ENCODE data around the gene PPP3CA.

DNA sequence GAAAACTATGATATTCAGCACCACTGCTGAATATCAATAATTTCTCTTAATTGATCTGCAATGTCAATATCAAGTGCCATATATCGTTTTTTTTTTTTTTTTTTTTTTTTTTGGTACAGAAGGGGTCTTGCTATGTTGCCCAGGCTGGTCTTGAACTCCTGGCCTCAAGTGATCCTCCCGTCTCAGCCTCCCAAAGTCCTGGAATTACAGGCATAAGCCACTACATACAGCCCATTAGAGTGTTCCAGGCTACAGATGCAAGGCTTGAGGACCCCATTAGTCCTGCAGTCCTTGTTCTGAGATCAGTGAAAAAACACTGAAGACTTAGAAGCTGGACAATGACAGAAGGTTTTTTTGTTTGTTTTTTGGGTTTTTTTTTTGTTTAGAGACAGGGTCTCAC is 48.3 kb downstream of the PPP3CA start:
- TF ChIP-seq, protein P1, sequence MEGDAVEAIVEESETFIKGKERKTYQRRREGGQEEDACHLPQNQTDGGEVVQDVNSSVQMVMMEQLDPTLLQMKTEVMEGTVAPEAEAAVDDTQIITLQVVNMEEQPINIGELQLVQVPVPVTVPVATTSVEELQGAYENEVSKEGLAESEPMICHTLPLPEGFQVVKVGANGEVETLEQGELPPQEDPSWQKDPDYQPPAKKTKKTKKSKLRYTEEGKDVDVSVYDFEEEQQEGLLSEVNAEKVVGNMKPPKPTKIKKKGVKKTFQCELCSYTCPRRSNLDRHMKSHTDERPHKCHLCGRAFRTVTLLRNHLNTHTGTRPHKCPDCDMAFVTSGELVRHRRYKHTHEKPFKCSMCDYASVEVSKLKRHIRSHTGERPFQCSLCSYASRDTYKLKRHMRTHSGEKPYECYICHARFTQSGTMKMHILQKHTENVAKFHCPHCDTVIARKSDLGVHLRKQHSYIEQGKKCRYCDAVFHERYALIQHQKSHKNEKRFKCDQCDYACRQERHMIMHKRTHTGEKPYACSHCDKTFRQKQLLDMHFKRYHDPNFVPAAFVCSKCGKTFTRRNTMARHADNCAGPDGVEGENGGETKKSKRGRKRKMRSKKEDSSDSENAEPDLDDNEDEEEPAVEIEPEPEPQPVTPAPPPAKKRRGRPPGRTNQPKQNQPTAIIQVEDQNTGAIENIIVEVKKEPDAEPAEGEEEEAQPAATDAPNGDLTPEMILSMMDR (conservative IDR thresholded peaks at IDR 0.05 in 1 of 2, IDR thresholded peaks at IDR 0.05 in 1 of 2; ENCODE audit: extremely low read depth in 1 of 2, insufficient read depth in 1 of 2, low read depth in 1 of 2, low read length in 2 of 2) = no peak
- TF ChIP-seq EZH2 (IDR thresholded peaks at IDR 0.05; ENCODE audit: borderline replicate concordance, low read length) = no peak
